Iris pigment epithelial cell (primary cell): ENCODE data around the gene MED27.
"Not testable (repeated sequence)": the region's sequence is repeated elsewhere in the genome, so short reads cannot be mapped to it uniquely, and the experiment has no call there.

ENCODE experiments used
- DNase-seq: peaks from one replicate; pipeline ENCODE4 v3.0.0-alpha.2; 2011; ENCODE audit warnings: low read depth

MED27 gene

GRCh38 chr9:132018957-132019405 lies 60.7 kb downstream of the MED27 start:
- DNase-seq, result no peak

GRCh38 chr9:132016456-132016855 lies 63.2 kb downstream of the MED27 start:
- no peak for DNase-seq

DNA sequence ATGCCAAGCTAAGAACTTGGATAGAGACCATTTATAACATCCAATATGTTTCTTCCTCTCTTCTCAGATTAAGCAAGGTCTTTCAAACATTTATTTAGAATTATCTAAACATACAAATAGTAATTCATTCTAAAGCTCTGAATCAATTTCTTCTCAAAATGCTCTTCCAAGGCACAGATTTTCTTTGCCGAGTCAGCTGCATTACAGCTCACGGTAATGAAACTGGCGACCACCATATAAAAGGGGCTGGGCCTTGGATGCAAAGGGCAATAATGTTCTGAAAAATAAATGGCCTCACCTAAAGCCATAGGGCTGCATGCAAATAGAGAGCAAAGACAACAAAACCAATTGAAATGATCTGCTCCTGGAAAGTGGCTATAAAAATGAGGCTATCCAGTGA lies 63.8 kb downstream of the MED27 start:
- DNase-seq, result no peak

DNA sequence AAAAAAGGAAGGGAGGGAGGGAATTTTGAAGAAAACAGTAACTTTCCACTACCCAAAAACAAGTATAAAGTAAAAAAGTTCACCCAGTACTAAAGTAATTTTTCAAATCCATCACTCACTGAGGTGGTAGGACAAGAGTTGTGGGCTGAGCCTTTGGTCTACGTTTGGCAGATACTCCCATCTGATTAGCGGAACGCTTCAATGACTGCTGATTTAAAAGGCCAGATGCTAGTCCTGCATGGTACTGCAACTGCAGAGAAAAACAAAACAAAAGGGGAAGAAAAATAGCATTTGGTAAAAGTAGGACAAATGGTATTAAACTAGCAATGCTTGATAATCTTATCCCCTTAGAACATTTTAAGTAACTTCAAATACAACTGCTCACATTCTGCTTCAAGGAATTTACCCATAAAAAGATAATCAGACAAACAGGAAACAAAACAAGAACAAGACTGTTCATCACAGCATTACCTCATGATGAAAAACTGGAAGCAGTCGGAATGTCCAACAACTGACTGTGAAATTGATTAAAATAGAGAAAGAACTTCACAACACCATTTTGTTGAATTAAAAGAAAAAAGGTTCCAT lies 65.4 kb downstream of the MED27 start:
- no peak for DNase-seq

GRCh38 chr9:132012704-132013357 lies 66.8 kb downstream of the MED27 start:
- DNase-seq, result no peak

DNA sequence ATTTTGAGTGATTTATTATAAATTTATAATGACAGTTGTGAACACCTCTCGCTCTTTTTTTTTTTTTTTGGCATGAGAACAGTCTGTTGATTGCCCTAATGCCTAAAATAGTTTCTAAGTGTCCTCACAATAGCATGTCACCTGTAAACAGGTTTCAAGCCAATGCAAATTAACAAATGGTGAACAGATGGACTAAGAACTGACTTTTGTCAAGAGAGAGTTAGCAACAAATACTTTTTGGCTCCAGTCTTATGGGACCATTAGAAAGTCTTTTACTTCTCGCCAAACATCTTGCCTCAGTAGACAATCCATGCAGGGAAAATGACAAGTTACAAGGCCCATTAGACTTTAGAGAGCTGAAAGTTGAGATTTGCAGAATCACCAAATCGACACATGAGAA lies 67.8 kb downstream of the MED27 start:
- DNase-seq, result no peak

DNA sequence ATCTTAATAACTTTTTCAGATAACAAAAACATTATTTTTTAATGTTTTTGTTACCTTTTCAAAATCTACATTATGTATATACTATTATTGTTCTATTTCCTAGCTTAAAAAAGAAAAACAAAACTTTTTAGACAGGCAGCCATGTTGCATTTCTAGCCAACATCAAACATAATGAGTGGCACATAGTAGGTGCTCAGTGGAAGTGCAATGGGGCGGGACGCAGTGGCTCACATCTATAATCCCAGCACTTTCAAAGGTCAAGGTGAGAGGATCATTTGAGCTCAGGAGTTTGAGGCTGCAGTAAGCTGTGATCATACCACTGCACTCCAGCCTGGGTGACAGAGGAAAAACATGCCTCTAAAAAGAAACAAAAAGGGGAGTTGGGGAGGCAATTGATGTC lies 68.4 kb downstream of the MED27 start:
- no peak for DNase-seq

- DNase-seq, result not testable (repeated sequence)
Observed at GRCh38 chr9:132010201-132010600, 69.5 kb downstream of the MED27 start.

DNA sequence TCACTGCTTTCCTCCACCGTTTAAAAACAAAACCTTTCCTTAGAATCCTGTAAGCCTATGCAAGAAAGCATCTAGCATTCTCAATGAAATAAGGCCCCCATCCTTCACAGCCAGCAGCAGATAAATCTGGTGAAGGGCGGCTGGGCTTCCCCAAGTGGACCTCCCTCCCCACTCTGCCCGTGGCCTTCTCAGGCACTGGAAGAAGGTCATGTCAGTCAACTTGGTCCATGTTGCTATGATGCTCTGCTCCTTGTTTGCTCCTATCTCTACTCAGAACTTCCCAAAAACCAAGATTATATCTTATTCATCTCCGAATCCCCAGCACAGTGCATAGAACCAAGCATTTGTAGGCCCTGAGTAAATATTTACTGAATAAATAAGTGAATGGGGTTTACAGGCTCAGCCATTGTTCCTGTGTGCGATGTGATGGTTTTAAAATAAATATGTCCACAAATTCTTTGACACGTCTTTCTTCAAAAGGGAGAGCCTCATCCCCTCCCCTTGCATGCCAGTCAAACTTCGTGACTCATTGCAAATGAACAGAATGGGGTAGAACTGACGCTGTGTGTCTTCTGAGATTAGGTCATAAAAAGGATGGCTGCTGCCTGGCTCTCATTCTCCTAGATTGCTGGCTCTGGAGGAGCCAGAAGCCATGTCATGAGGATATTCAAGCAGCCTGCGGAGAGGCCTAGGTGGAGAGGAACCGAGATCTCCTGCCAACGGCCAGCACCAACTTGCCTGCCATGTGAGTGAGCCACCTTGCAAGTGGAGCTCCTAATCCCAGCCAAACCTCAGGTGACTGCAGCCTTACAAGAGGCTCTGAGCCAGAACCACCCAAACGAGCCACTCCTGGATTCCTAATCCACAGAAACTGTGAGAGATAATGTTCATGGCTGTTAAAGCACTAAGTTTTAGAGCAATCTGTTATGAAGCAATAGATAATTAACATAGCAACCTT lies 70.5 kb downstream of the MED27 start:
- DNase-seq, result peak; percentile 31

DNA sequence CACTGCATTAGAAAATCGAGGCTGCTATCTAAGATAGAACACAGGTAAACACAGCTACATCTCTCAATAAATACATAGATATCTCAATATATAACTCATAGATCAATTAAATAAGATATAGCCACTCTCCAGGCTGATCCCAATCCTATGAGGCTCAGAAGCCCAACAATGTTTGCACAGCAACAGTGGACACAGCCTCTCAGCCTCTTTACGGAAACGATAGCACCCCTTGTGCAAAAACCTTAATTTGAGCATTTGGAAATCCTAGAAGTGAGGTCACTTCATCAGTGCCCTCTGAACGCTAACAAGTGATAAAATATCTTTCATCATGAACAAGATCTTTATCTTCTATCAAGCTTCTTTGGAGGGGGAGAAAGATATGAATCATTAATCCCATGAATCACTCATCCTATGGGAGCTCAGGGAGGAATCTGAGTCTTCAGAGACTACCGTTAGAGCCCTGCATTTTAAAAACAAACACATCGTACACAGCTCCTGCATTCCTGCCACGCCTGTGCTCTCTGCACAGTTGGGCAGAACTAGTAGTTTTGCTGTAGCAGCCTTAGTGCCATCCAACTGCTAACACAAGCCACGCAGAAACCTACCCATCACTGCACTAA lies 71.4 kb downstream of the MED27 start:
- peak; percentile 68 for DNase-seq

DNA sequence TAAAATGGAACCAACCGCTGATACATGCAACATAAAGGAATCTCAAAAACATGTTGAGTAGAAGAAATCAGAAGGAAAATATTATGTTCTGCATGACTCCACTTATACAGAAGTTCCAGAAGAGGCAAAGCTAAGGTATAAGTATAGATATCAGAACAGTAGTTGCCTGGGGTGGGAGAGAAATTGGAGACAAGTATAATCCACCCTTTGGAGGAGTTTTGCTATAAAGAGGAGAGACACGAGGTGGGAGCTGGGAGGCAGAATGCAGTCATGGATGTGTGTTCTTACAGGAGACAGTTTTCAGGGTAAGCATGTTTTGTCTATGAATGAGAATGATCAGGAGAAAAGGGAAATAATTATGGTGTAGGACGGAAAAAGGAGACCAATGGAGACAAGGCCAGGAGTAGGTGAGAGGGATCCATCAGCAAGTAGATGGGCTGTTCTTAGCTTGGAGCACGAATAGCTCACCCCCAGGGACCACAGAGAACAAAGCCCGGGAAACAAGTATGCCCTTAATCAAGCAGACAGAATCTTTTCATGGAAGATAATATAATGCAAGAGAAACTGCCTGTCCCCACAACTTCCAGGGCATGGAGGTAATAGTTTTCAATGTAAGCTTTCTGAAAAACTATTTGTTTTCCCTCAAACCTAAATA lies 72.2 kb downstream of the MED27 start:
- DNase-seq, result no peak

DNA sequence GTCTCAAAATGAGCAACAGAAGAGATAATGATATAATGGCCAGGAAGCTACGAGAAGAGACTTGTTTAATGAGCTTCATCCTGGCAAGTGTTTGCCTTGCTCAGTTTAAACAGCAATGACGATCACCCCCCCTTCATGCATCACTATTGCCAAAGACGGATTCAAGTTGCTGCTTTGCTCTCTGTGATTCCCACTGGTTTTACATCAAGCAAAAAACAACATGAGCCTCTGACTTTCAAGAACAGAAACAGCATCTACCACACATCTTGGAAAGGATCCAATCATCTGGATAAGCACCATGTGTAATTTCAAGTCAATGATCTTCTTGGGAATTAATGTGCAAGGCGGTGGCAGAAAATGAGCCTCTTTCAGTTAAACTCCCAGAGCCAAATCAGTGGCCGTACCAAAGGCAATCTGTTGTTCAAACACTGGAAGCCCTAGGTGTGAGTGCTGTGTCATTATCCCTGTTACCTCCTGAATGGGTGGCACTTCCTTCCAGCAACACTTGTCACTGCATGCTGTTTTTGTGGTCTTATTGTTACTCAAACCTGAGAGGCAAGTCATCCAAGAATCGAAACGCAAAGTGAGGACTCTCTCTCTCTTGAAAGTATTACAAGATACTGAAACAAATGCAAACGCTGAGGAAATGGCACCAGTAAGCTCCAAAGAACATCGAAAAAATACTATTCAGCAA lies 72.8 kb downstream of the MED27 start:
- DNase-seq, result peak; percentile 63

- DNase-seq, result peak; percentile 39
Observed at GRCh38 chr9:132005899-132006298, 73.8 kb downstream of the MED27 start.

DNA sequence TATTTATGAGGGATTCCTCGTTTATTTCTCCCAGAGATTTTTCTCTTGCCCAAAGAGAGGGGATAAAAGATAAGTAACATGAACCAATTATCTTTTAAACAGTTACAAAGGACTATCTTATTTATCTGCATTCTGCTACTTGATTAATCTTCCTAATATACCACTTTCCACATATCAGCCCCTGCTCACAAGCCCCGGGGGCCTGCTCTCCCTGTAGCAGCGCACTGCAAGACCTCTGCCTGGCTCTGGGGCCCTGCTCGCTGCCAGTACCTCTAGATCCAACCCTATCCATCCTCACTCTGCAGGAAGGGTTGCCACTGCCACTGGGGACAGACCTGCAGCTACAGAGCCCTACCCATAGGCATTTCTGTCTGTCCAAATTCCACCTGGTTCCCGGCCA lies 75.3 kb downstream of the MED27 start:
- DNase-seq, result no peak

GRCh38 chr9:132003896-132004295 lies 75.8 kb downstream of the MED27 start:
- DNase-seq, result no peak

DNA sequence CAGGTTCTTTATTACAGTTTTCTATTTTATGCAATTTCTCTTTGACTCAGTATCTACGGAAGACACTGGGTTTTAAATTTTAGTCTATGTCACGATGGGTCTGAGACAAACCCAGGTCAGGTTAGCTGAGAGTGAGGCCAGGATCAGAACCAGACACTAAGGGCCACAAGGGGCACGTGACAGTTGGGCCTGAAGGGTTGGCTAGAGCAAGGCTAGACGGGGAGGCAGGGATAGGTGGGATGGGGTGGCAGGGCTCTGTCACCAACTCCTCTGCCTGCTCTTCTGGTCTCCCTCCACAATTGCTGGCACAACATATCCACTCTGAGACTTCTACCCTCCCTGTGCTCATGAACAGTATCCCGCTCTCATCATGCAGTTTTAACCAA lies 76.4 kb downstream of the MED27 start:
- DNase-seq, result no peak

GRCh38 chr9:132002643-132003318 lies 76.9 kb downstream of the MED27 start:
- peak; percentile 34 for DNase-seq

- DNase-seq, result no peak
Observed at GRCh38 chr9:132001567-132001966, 78.1 kb downstream of the MED27 start.

GRCh38 chr9:132000659-132001058 lies 79.0 kb downstream of the MED27 start:
- no peak for DNase-seq

DNA sequence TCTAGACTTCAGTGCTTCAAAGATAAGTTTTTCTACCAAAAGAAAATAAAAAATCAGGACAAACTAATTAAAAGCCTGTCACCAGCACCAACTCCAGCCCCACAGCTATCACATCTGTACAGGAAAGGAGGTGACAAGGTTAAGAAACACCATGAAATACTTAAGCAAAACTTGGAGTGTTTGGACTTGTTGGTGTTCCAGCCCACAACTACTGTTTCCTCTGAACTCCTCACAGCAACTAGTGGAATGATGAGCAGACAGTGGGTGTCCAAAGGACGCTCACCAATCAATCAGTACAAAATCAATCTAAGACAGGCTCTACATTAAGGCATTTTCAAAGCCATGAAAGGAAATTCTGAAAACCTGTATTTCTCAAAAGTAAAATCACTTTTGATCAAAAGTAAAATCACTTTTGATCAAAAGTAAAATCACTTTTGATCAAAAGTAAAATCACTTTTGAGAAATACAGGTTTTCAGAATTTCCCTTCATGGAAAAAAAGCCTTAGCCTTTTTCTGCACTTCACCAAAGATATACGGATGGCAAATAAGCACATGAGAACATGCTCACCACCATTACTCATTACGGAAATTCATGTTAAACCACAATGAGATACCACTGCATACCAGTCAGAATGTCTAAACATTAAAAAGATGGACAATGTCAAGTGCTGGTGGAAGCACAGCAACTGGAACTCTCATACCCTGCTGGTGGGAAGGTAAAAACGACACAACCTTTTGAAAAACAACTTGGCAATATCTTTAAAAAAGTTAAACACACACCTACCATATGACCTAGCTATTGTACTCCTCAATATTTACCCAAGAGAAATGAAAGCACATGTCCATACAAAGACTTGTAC lies 79.7 kb downstream of the MED27 start:
- DNase-seq, result peak; percentile 94
